Activated T-cell treated with anti-CD3 and anti-CD28 coated beads for 24 hours (primary cell): ENCODE measurements around the gene IFIT1.
A peak's percentile ranks its signal among the peaks of the same experiment; 100 is the strongest.
"Not testable (repeated sequence)": the region's sequence is repeated elsewhere in the genome, so short reads cannot be mapped to it uniquely, and the experiment has no call there.

ENCODE experiments used
- DNase-seq: peaks from one replicate; pipeline ENCODE4 v3.0.0-alpha.2; 2020; ENCODE audit warnings: low read depth

Gene IFIT1, protein sequence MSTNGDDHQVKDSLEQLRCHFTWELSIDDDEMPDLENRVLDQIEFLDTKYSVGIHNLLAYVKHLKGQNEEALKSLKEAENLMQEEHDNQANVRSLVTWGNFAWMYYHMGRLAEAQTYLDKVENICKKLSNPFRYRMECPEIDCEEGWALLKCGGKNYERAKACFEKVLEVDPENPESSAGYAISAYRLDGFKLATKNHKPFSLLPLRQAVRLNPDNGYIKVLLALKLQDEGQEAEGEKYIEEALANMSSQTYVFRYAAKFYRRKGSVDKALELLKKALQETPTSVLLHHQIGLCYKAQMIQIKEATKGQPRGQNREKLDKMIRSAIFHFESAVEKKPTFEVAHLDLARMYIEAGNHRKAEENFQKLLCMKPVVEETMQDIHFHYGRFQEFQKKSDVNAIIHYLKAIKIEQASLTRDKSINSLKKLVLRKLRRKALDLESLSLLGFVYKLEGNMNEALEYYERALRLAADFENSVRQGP

DNA sequence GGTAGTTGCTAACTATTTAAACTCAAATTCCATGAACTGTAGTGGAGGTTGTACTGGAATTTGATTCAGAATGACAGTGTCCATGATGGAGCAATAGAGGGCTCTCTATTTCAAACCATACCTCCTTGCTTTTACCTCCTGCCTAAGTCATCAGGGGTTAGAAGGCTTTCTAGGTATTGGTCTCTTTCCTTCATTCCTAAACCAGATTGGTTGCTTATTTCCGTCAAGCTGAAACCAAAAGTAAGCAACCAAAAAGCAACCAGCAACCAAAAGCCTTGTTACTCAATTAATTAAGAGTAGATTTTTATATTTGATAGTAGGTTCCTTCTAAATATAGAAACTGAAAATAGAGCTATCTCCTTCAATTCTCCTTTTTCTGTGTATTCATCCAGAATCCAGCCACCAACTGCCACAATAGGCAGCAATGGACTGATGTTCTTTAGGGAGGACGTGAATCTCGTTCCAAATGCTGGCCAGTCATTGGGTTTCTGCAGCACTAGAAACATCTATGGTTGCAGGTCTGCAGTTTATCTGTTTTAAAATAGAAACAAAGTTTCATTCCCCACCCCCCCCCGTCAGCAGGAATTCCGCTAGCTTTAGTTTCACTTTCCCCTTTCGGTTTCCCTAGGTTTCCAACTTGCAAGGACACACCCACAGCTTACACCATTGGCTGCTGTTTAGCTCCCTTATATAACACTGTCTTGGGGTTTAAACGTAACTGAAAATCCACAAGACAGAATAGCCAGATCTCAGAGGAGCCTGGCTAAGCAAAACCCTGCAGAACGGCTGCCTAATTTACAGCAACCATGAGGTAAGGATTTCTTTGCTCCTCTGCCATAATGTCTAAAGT is at the start of gene IFIT1:
TSS of gene IFIT1 (plus strand) at position 717 of the 850 bp plus-strand sequence. CDS start at position 807, 90 bp downstream.
- DNase-seq, result peak; percentile 16

DNA sequence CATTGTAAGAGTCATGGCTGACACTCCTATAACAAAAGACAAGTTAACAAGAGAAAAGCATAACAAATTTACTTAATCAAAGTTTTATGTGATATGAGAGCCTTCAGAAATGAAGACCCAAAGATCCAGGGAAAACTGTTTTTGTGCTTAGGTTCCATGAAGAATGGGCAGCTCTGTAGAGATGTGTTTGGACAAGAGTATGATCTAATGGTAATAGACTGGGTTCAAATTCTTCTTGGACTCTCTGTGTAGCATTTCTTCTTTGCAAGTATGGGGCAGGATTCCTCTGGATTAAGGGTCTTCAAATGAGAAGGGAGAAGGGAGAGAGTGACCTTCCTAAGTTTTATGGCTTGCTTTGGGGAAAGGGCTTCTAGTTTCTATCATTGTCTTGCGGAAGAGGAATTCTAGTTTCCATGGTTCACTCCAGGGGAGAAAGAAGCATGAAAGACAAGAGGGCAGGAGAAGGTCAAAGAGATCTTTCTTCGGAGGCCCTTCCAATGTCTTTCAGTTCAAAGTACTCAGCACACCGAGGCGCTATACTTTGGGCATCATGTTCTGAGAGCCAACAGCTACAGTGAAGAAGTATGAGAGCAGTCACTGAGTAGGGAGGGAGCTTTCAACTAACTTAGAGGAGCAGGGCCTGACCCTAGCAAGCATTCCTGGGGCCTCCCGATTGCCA is 49.2 kb upstream of the IFIT1 start:
- DNase-seq, result no peak

DNA sequence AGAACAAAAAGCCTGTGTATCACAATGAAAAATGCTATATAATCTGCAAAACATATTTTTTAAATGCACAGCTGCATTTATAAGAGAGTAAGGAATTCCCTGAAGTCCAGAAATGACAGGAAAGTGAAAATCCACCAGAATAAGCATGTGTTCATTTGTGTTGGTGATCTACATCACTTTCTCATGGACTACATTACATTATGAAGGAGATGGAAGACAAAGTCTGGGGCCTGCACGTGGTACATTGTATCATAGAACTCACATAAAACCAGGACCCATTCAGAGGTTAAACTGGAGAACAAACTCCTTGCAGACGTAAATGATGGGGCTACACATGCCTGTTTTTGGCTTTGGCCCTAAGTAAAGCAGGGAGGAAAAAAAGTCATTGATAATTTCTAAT is 48.3 kb upstream of the IFIT1 start:
- DNase-seq, result no peak

DNA sequence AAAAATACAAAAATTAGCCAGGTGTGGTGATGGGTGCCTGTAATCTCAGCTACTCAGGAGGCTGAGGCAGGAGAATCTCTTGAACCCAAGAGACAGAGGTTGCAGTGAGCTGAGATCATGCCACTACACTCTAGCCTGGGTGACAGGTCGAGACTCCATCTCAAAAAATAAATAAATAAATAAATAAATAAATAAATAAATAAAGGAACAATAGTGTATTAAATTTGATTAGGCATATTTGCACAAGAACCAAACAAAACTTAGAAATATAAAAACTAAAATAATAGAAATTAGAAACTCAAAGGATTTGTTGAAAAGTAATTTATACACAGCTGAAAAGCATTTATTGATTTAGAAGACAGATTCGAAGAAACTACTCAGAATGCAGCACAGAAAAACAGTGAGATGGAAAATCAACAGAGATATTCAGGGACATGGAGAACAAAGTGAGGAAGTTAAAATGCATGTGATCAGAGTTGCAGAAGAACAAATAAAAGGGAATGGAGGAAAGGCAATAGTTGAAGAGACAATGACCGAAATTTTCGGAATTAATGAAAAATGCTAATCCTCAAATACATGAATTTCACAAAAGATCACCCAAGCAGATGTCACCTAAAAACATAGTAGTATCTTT is 46.9 kb upstream of the IFIT1 start:
- no peak for DNase-seq

DNA sequence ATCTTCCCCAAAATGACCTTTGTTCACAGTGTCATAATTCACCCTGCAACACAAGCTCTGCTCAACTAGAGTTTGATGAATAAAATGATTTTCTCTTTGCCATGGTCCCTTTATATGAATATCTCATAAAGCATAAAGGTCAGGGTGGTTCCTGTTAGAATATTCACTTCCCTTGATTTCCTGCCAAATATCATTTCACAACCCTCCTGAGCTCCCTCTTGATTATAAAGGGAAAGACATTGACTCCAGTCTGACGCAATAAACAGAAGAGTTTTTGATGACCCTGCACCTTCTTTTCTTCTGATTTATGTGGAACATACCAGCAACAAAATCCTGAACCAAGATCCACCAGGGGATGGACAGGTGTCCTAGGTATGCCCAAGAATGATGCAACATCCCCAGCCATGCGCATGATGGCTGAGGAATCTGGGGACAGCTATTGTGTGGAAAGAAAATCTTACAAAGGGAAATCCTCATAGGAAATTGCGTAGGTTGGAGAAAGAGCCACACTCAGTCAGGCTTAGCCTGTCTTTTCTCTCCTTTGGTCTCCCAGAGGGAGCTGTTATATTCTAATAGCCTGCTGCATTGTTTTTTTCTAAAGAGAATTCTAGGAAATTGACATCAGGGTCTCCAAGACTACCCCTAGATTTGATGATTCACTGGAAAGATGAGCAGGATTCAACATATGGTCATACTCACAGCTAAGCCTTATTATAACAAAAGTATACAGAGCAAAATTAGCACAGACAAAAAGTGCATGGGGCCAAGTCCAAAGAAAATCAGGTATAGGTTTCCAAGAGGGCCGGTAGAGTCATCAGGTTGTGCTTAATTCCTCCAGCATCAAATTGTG is 45.8 kb upstream of the IFIT1 start:
- no peak for DNase-seq

DNA sequence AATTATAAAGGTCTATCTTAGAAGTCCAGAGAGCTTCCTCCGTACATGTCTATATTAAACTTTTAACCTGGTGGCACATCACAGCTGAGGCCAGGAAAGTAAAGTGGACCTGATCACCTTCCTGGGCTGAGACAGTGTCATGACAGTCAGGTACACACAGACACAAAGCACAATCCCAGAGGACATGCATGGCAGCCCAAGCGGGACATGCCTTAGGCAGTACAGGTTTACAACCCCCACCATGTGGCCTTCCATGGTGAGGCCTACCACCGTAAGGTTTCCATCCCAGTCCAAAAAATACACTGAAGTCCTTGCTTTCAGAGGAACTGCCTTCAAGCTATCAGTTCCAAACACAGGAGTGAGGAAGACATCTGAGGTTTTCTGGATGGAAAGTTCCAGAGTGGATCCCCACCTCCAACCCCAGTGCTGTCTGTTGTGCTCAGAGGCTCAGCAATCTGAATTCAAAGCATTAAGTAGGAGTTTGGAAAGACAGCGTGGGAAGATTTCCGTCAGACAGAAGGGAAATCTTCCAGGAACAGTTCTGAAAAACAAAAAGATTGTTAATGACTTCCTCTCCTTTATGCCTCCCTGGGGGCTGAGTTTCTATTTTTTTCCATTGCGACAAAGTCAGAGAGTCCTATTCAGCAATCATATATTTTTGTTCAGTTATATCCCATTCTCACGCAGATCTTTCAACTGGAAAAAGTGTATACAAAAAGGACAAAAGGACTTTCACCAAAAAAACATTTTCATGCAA is 44.5 kb upstream of the IFIT1 start:
- DNase-seq, result no peak

DNA sequence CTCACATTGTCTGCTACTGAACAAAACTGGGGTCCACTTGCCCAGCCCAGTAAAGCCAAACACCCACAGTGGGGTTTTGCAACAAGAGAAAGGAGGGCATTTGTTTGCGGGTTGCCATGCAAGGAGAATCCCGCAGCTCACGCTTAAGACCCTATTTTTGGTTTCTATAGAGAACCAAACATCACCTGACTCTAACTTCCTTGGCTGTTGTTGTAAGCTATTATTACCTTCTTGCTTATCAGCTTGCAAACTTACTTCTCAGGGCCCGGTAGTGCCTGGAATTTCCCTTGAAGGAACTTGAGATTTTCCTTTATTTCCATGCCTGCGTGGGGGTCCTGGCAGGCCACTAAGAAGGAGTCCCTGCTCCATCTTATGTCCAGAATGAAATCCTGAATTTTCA is 43.9 kb upstream of the IFIT1 start:
- DNase-seq, result no peak

DNA sequence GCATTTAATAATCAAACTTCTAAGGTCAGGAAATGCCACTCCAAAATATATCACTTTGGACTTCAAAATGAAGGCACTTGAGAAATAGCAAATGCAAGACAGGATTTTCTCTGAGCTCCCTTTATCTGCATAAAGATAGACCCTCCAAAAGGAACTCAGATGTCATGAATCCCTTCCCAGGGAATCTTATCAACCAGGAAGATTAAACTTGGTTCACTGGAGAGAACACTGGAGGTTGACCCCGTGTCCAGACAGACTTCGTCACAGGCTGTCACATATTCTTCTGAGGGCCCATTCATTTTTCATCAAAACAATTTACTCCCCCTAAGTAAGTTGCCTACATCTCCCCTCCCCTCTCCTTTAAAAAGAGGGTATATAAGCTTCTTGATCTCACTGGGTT is 43.4 kb upstream of the IFIT1 start:
- no peak for DNase-seq

DNA sequence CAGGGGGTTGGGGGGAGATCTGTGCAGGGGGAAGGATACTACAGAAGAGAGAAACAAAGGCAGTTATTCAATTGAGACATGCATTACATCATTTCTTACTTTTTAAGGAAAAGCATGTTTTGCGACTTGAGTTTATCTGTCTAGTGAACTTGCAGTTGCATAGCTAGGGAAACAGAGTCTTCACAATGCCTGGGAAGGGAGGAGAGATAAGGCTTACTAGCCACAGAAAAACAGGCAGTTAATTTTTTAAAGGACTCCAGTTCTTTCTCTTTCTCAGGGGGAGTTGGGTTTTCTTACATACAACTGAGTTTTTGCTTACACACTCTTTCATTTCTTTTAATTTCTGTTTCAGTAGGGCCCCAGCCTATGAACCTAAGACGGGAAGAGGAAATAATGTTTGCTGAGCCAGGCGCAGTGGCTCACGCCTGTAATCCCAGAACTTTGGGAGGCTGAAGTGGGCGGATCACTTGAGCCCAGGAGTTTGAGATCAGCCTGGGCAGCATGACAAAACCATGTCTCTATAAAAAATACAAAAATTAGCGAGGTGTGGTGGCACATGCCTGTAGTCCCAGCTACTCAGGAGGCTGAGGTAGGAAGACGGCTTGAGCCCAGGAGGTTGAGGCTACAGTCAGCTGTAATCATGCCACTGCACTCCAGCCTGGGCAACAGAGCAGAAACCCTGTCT is 41.6 kb upstream of the IFIT1 start:
- DNase-seq, result not testable (repeated sequence)

DNA sequence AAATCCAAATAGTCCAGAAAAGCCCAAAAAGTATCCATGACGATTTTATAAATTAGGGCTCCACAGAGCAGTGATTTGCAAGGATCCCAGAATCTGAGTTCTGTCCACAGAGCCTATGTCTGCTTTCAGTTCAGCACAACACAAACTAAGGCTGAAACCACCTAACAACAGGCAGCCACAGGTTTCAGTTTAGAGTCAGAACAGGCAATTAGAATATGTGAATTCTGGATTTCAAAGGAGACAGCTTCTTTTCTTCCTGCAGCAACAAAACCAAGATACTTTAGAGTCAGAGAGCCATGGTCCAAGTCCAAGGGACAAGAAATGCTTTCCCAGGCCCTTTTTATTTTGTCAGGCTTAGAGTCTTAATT is 41.0 kb upstream of the IFIT1 start:
- DNase-seq, result no peak

DNA sequence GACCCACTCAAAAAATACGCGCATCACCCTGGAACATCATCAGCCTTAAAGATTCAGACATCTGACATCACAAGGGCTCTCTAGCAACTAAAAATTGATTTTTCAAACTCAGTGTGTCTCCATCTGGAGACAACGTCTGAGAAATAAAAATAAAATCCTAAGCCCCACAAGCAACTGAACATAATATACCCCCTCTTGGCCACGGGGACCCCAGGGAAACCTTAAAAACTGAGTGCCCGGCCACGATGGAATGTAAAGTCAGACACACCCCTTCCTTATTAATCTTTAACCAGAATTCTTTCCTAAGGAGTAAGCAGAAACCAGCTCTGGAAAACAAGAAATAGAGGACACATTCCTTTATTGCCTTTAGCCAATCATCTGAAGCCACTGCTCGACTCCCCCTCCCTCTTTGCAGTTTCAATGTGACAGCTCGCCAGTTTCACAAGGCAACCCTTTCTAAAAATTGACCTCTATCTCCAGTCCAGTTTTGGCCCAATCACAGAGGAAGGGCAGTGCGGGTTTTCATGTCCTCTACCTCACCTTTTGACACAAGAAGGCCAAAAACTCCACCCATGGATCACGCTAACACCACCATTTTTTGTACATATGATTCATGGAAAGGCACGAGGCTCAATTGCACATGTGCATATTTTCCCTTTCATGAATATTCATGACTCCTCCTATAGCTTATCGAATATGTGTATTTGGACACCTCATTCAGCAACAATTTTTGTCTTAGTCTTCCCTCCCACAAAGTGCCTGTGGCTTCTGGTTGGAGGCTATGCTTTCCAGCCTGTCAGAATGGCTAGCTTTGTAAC is 40.4 kb upstream of the IFIT1 start:
- DNase-seq, result no peak

DNA sequence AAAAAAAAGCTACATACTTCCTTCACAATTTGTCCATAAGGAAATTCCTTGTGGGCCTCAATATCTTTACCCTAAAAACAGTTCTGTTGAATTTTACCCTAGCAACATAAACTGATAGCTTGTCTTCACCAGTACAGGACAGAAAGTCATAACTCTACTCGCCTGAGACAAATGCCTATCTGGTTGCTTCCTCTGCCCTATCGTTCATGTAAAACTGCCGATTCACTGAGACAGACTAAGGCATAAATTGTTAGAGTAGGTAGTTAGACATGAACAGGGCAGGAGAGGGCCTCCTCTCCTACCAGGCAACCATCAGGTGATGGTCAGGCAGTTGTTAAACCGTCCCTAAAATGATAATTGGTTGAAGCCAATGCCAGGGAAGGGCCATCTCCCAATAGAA is 39.6 kb upstream of the IFIT1 start:
- DNase-seq, result no peak

DNA sequence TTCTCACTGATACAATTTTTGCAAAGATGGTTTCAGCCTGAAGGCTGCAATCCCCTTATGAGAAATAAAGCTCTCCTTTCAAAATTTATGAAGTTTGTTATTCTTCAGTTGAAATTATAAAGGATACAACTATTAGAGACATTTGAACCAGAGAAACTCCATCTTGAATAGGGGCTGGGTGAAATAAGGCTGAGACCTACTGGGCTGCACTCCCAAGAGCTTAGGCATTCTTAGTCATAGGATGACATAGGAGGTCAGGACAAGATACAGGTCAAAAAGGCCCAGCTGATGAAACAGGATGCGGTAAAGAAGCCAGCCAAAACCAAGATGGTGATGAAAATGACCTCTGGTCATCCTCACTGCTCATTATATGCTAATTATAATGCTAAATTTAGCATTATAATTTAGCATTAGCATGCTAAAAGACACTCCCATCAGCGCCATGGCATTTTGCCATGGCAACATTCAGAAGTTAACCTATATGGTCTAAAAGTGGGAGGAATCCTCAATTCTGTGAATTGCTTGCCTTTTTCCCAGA is 37.0 kb upstream of the IFIT1 start:
- DNase-seq, result no peak

DNA sequence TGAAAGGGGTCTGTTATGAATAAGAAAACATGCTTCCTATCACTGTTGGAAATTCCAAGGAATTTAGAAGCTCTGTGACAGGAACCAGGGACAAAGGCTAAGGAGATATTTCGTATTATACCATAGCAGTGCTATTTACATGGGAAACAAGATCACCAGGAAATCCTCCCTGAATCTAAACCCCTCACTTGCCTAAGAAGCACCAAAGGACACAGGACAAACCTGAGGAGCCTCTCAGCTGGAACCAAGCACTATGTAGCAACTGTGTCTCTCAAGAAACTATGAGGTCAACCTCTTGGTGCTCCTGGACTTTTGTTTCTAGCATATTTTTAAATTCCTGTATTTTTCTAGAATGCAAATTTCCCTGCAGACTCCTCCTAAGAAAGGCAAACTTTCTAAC is 35.3 kb upstream of the IFIT1 start:
- DNase-seq, result no peak

DNA sequence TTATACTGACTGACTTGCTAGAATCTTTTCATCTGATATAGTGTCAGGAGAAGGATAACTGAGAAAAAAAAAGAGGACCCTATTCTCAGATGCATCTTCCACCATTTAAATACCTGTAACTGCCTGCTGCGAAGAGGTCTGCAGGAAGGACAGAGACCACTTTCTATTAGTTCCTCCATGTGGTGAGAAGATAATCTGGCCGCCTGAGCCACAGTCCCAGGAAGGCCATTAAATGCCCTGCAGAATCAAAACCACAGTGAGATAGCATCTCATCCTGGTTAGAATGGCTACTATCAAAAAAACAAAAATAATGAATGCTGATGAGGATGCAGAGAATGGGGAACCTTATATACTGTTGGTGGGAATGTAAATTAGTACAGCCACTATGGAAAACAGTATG is 34.4 kb upstream of the IFIT1 start:
- DNase-seq, result no peak

DNA sequence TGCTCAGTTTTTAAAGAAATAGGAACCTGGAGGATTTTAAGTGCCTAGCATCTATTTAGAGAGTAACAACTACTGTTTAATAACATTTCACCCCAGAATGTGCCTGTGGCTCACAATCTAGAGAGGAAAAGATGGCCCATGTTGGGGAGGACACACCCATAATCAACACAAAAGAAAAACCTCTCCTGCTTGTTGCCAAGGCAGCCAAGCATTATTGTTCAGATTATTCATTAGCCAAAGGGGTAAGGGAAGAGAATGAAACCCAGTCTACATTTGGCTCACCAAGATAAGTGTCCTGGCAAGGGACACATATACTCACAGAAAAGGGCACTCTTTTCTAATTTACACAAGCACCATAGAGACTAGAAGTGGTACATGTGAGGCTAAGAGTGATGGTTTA is 32.3 kb upstream of the IFIT1 start:
- no peak for DNase-seq

DNA sequence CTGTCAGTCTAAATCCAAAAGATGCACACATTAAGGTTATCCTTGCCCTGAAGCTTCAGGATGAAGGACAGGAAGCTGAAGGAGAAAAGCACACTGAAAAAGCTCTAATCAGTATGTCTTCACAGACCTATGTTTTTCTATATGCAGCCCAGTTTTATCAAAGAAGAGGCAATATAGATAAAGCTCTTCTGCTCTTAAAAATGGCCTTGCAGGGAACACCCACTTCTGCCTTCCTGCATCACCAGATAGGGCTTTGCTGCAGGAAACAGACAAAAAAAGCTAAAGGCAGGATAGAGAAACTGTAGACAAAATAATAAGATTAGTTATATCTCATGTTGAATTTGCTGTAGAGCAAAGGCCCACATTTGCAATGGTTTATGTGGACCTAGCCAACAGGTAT is 29.5 kb upstream of the IFIT1 start:
- DNase-seq, result no peak

DNA sequence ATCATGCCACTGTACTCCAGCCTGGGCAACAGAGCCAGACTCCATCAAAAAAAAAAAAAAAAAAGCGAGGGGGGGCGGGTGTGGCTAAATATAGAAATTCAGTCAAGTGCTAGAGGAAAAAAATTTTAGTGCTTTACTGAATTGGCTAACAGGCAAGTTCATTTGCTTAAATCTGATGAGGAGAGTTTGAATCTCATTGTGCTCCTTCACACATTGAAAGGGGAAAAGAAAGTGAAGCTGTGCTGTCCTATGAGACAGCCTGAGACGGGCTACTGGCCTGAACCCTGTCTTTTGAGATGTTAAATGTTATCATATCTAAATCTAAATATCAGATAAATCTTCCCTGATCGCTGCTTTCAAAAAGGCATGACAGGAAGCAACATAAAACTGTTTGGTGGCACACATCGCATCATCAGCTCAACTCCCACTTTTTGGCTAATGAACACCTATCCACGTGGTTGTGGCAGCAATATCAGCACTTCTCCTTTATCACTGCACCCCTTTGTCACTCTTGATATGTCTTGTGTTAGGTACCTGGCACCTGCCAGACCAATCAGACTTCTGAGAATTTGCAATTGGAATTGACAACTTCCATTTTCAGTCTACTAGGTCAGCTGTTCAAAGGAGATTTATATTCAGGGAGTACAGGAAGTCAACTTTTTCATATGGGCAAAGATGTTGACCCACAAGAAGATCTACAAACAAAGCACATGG is 28.5 kb upstream of the IFIT1 start:
- DNase-seq, result no peak
